NCI-H2227 treated with DMSO at 0.1 percent for 48 hours (cell line): ENCODE data around the gene TRAPPC5.

Experiments
- DNase-seq: peaks from one replicate; lab custom pipeline; 2025; lab: John Stamatoyannopoulos, UW

Gene TRAPPC5

DNA sequence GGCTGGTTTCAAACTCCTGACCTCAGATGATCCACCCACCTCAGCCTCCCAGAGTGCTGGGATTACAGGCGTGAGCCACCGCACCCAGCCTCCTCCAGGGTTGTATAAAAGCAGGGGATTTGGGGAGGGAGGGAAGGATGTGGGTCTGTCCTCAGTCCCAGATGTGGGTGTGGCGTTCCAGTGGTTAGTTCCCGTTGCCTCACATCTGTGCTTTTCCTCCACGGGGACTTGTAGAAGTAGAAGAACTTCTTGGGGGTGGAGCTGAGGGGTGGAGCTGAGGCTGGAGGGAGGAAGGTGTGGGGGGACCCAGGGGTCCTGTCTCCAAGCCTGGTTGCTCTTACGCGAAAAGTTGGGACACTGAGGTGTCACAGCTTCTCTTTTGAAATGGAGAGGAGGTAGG is 4.3 kb upstream of the TRAPPC5 start:
- DNase-seq: no peak

DNA sequence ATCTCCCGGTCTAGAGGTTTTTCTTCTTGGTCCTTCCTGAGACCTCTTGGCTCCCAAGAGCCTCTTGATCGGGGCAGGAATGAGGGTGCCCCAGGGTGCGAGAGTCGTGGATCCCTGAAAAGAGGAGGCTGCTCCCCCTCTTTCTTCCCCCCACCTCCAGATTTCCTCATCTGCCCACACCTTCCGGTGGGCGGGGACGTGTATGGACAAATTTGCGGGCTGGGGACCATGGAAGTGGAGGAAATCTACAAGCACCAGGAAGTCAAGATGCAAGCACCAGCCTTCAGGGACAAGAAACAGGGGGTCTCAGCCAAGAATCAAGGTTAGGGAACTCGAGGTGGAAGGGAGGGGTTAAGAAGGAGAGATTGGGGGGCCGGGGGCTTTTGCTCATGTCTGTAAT is 3.8 kb upstream of the TRAPPC5 start, which contains the start of gene MCEMP1:
MCEMP1 (plus strand) TSS at position 237 of the 400 bp plus-strand sequence; CDS start at position 268, 31 bp downstream.
- no peak for DNase-seq

DNA sequence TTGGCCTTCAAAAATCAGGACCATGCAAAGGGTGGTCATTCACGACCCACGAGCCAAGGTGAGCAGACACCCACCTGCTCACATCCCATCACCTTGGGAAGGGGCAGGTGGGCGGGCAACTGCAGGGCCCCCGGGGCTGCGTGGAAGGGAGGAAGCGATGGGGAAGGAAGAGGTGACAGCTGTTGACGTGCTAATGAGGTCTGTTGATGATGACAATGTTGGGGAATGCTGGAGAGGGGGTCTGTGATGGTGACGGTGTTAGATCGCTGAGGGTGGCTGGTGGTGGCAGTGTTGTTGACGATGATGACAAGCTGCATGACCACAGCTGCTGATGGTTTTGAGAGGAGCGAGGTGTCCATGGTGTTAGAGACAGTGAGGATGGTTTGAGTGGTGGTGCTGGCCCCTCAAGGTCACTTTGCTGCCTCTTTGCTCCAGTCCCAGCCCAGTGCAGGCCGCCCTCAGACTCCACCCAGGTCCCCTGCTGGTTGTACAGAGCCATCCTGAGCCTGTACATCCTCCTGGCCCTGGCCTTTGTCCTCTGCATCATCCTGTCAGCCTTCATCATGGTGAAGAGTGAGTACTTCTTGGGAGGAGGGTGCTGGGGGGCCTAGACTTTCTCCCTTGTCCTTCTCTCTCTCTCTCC is 2.8 kb upstream of the TRAPPC5 start:
- no peak for DNase-seq

GRCh38 chr19:7678971-7679751 is 1.5 kb upstream of the TRAPPC5 start:
- DNase-seq: no peak

- no peak for DNase-seq
Measured at GRCh38 chr19:7679771-7680605, 645 bp upstream of the TRAPPC5 start.

DNA sequence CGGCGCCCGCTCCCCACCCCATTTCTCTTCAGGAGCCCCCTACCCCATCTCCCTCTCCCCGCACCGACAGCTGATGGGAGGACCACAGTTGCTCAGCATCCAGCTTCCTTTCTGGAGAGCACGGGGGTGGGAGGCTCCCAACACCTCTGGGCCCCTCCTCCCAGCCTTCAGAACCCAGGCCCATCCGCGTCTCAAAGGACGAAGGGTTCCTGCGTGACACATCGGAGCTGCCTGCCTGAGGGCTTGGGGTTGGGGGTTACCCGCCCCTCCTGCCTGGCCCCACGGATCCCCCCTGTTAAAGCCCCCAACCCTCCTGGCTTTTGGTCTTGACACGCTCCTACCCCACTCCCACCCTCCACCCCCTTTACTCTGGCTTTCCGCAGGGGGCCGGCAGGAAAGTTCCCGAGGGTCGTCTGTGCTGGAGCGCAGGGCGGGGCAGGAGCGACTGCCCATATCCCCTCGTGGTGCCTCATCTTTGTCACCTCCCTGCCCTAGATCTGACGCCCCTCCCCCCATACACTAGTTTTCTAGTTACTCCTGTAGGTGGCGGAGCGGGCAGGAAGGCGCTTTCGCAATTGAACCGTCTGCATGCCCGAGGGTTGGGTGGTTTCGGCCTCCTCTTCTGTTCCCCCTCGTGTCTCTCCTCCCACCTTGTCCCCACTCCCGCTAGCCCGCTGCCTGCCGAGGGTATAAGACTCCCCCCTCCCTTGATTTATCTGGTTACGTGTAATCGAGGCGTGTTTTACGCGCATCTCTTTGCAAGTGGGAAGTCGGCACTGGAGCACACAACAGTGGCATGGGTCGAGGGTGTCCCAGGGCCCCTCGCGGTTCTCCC is 924 bp downstream of the TRAPPC5 start:
- no peak for DNase-seq

DNA sequence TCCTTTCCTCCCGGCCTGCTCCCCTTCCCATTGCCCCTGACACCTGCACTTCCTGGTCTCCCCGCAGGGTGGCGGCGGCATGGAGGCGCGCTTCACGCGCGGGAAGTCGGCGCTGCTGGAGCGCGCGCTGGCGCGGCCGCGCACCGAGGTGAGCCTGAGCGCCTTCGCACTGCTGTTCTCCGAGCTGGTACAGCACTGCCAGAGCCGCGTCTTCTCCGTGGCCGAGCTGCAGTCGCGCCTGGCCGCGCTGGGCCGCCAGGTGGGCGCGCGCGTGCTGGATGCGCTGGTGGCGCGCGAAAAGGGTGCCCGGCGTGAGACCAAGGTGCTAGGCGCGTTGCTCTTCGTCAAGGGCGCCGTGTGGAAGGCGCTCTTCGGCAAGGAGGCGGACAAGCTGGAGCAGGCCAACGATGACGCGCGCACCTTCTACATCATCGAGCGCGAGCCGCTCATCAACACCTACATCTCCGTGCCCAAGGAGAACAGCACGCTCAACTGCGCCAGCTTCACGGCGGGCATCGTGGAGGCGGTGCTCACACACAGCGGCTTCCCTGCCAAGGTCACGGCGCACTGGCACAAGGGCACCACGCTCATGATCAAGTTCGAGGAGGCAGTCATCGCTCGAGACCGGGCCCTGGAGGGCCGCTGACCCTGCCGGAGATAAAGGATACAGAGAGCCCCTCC is 1.7 kb downstream of the TRAPPC5 start:
- no peak for DNase-seq

GRCh38 chr19:7685546-7686445 is 5.2 kb downstream of the TRAPPC5 start:
- no peak for DNase-seq

- no peak for DNase-seq
Measured at GRCh38 chr19:7687177-7687576, 6.5 kb downstream of the TRAPPC5 start.

DNA sequence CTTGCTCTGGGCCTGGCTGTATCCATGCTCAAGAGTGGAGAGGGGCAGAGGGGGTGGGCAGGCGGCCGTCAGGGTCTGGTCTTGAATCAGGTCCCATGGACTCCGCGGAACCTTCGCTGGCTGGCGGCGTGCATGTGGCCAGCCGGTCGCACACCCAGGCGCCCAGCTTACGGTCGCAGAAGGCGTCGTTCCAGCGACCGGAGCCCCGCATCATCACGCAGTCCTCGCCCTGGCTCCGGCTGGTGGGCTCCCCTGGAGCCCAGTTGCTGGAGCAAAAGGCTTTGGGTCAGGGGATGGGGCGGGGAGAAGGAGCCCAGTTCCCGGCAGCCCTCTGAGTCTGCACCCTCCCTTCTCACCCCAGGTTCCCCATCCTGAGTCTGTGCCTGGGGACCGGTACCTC is 8.5 kb downstream of the TRAPPC5 start:
- no peak for DNase-seq

- DNase-seq: no peak
Measured at GRCh38 chr19:7690779-7691258, 10.2 kb downstream of the TRAPPC5 start.

GRCh38 chr19:7691497-7691896 is 10.9 kb downstream of the TRAPPC5 start:
- no peak for DNase-seq

GRCh38 chr19:7692417-7693088 is 11.9 kb downstream of the TRAPPC5 start:
- DNase-seq: no peak

DNA sequence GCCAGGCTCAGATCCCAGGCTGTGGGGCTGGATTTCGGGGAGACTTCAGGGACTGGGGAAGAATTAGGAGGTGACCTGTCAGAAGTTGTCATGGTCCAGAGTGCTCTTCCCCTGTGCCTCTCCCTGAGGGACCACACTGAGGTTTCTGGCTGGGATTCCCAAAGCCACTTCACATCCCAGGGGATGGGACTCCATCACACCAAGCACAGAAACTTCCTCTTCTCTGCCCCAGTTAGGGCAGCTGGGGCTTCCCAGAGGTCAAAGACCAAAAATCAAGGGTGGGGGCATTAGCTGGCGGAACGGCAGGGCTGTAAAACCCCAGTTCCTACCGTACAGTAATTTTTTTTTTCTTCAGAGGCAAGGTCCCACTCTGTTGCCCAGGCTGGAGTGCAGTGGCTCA is 13.9 kb downstream of the TRAPPC5 start:
- DNase-seq: no peak

GRCh38 chr19:7697721-7698287 is 17.2 kb downstream of the TRAPPC5 start:
- DNase-seq: no peak

DNA sequence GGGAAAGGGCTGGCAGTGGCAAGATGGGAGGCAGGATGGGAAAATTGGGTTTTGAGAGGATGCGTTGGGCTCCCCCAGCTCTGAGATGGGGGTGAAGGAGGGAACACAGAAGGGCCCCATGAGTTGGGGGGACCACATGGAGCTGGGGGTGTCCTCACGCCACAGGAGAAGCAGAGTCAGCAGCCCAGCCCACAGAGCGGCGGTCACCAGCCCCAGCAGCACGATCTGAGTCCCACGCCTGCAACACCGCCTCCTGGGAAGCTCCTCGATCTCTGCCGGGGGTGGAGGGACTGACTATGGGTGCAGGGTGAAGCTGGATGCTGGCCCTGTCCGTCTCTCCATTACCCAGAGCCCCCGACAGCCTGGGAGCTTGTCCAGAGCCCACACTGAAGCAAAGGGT is 17.9 kb downstream of the TRAPPC5 start:
- DNase-seq: no peak

DNA sequence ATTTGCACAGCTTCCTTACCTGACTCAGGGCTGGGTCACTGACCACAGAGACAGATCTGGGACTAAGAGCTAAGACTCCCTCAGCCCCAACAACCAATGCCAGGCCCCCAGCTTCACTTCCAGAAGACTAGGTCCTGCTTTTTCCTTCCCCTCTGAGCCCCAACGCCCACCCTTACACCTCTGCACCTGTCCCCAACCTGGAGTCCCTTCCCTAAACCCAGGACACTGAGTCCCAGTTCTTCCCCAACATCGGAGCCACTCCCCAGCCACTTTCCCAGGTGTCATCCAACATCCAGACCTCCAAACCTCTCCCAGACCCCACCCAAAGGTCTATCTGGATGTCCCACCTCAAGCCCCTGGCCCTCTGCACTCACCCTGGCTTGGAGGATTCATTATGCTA is 18.4 kb downstream of the TRAPPC5 start:
- DNase-seq: no peak

DNA sequence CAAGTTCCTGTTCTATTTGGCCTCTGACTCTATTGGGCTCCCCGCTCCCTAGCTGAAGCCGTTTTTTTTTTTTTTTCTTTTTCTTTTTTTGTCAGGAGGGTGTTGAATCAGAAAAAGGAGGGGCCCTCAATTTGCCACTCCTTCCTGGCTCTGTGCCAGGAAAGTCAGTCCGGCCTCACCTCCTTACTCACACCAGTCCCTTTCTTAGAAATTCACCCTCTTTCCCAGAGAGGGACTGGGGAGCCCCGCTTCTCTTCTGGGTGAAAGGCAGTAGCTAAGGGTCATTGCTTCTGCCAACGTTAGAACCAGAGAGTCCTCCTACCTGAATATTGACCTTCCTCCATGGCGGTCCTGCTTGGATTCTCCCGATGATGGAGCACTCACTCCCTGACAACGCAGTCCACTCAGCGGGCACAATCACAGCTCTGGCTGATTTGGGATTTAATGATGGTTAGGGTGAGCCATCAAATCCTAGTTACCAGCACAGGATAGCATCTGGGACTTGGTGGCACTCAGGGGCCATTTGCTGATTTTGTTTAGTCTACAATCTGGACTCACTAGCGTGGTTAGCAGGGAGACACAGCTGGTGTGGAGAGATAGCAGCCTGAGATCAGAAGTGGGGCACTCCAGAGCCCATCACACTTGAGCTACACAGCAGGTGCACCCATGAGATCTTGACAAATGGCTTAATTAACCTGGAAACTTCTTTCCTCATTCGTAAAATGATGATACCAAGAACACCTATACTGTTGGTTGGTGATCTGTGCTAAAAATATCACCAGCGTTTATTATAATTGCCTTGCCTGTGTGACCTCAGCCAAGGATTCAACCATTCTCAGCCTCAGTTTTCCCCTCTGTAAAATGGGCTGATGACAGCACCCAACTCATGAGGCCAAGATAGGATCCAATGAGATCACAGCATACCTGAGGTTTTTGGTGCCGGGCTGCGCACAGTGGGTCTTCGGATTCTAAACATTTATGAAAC is 19.1 kb downstream of the TRAPPC5 start:
- no peak for DNase-seq
